Fibroblast of mammary gland (primary cell): ENCODE results near the gene ZFP28.

Source experiments
- DNase-seq: peaks from one replicate; pipeline ENCODE4 v3.0.0-alpha.2; 2010; ENCODE audit warnings: low read depth
- H3K4me3 ChIP-seq: 2 replicates; pipeline ENCODE4 v1.5.1; 2011; ENCODE audit warnings: low read depth, mild to moderate bottlenecking, low read length, moderate library complexity; ENCODE audit not compliant: control insufficient read depth
- CTCF ChIP-seq: conservative IDR thresholded peaks from 2 replicates; pipeline ENCODE4 v1.5.1; 2011; ENCODE audit warnings: low read depth, low read length, inconsistent platforms; ENCODE audit not compliant: control insufficient read depth, insufficient read depth

Gene ZFP28

GRCh38 chr19:56595548-56595899 lies 56.8 kb downstream of the ZFP28 start:
- no peak for TF ChIP-seq CTCF
- DNase-seq = peak; percentile 17
- H3K4me3 ChIP-seq = peak overlapping the region; percentile 89

GRCh38 chr19:56596676-56597075 lies 57.9 kb downstream of the ZFP28 start:
- H3K4me3 ChIP-seq = no peak overlapping the region
- TF ChIP-seq CTCF = no peak
- DNase-seq = no peak

- H3K4me3 ChIP-seq = no peak overlapping the region
- peak; percentile 35 for DNase-seq
- TF ChIP-seq CTCF = no peak
Measured at GRCh38 chr19:56597696-56598095, 58.9 kb downstream of the ZFP28 start.

- no peak for TF ChIP-seq CTCF
- H3K4me3 ChIP-seq = no peak overlapping the region
- peak; percentile 7 for DNase-seq
Measured at GRCh38 chr19:56601375-56601774, 62.6 kb downstream of the ZFP28 start.

GRCh38 chr19:56603829-56604228 lies 65.1 kb downstream of the ZFP28 start:
- DNase-seq = no peak
- no peak for TF ChIP-seq CTCF
- no peak overlapping the region for H3K4me3 ChIP-seq
